NCI-H2081 treated with DMSO at 0.1 percent for 48 hours (cell line): ENCODE data around the gene HOXC6.
"Not testable (repeated sequence)": the region's sequence is repeated elsewhere in the genome, so short reads cannot be mapped to it uniquely, and the experiment has no call there.

Source experiments
- DNase-seq: peaks from one replicate; lab custom pipeline; 2025; lab: John Stamatoyannopoulos, UW

Gene HOXC6

GRCh38 chr12:54055552-54055951 is 27.3 kb downstream of the HOXC6 start:
- no peak for DNase-seq

- DNase-seq: no peak
These were observed 27.9 kb downstream of the HOXC6 start for GRCh38 chr12:54056110-54056509.

GRCh38 chr12:54058128-54058768 is 30.0 kb downstream of the HOXC6 start:
- DNase-seq: no peak

GRCh38 chr12:54059668-54060067 is 31.4 kb downstream of the HOXC6 start:
- no peak for DNase-seq

GRCh38 chr12:54060174-54060974 is 32.1 kb downstream of the HOXC6 start:
- no peak for DNase-seq

- DNase-seq: no peak
These were observed 32.9 kb downstream of the HOXC6 start for GRCh38 chr12:54060975-54061778.

GRCh38 chr12:54065677-54066076 is 37.4 kb downstream of the HOXC6 start:
- no peak for DNase-seq

- no peak for DNase-seq
These were observed 38.2 kb downstream of the HOXC6 start for GRCh38 chr12:54066408-54066807.

- DNase-seq: no peak
These were observed 40.3 kb downstream of the HOXC6 start for GRCh38 chr12:54068418-54069070.

- no peak for DNase-seq
These were observed 43.7 kb downstream of the HOXC6 start for GRCh38 chr12:54071942-54072341.

GRCh38 chr12:54074308-54074707 is 46.1 kb downstream of the HOXC6 start:
- no peak for DNase-seq

- DNase-seq: no peak
These were observed 47.2 kb downstream of the HOXC6 start for GRCh38 chr12:54075409-54075808.

- DNase-seq: no peak
These were observed 47.7 kb downstream of the HOXC6 start for GRCh38 chr12:54075974-54076373.

GRCh38 chr12:54077843-54078242 is 49.6 kb downstream of the HOXC6 start:
- not testable (repeated sequence) for DNase-seq

- DNase-seq: not testable (repeated sequence)
These were observed 50.9 kb downstream of the HOXC6 start for GRCh38 chr12:54079115-54079514.
